ENCODE results near the gene CPM.
A peak's percentile ranks its signal among the peaks of the same experiment; 100 is the strongest.
"Not testable (repeated sequence)": the region's sequence is repeated elsewhere in the genome, so short reads cannot be mapped to it uniquely, and the experiment has no call there.

CPM gene

DNA sequence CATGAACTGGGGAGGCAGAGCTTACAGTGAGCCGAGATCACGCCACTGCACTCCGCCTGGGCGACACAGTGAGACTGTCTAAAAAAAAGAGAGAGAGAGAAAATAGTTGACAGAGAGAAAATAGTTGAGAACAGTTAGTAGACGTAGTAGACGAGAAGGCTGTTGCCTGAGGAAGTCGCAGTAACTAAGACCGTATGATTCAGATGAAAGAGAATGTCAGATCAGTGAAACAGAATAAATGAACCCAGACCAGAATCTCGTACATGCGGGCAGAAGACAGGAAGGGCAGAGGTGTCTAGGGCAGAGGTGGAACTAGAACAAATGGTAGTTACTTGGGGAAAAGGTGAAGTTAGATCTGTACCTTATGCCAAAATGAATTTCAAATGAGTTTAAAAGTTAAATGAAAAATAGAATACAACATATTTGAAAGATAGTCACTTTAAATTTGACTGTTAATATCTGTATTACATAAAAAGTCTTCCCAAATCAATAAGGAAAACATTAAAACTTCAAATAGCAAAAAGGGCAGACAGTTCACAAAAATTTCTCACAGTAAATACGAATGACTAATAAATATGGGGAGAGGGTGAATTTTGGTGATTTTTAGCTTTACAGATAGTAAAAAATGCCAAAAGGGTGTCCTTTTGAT lies 107.3 kb downstream of the CPM start:
- DNase-seq (ENCODE audit: low spot score): no peak

DNA sequence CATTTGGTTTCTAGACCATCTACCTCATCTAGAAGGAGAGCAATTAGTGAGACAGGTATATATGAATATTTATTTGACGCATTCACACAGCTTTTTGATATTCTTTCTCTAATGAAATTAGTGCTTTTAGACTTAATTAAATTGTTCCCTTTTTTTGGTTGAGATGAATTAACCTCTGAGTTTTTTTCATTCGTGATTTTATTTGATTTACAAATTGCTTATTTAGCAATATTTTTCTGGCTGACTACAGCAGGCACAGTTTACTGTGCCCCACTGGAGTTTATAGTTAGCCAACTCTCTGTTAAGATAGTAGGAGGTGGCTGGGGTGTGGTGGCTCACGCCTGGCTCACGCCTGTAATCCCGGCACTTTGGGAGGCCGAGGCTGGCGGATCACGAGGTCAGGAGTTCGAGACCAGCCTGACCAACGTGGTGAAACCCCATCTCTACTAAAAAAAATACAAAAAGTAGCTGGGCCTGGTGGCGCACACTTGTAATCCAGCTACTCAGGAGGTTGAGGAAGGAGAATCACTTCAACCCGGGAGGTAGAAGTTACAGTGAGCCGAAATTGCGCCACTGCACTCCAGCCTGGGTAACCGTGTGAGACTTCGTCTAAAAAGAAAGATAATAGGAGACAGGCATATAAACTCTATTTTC lies 108.2 kb downstream of the CPM start:
- DNase-seq (ENCODE audit: low spot score): no peak

DNA sequence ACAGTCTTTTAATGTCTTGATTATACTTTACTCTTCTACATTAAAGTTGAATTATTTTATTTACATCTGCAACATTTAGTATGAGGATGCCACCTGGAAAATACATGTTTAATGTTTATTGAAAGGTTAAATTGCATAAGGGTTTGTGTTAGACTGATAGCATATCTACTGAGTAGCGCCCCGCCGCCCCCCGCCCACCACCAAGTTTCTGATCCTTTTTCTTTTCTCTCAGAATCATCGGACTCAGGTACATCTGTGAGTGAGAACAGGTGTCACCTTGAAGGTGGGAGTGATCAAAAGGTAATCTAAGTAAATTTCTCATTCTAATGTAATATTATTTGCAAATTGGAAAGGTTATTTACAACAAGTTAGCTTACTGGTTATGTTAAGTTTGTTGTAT lies 108.8 kb downstream of the CPM start:
- DNase-seq (ENCODE audit: low spot score): no peak

DNA sequence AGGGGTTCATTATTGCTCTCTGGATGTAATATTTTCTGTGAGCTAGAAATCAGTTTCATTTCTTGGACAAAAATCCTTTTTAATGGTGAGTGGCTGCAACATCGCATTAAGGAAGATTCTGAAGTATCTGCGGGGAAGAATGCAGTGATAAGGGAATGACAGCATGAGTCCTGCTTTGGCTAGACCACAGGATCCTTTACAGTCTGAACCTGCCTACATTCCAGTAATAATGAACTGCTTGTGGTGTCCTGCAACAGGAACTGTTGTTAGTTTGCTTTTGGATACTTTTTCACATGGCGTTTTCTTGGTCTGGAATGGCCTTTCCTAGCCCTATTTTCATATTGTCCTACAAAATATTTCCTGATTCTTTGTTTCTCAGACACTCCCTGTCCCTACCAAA lies 109.3 kb downstream of the CPM start:
- DNase-seq (ENCODE audit: low spot score): no peak

DNA sequence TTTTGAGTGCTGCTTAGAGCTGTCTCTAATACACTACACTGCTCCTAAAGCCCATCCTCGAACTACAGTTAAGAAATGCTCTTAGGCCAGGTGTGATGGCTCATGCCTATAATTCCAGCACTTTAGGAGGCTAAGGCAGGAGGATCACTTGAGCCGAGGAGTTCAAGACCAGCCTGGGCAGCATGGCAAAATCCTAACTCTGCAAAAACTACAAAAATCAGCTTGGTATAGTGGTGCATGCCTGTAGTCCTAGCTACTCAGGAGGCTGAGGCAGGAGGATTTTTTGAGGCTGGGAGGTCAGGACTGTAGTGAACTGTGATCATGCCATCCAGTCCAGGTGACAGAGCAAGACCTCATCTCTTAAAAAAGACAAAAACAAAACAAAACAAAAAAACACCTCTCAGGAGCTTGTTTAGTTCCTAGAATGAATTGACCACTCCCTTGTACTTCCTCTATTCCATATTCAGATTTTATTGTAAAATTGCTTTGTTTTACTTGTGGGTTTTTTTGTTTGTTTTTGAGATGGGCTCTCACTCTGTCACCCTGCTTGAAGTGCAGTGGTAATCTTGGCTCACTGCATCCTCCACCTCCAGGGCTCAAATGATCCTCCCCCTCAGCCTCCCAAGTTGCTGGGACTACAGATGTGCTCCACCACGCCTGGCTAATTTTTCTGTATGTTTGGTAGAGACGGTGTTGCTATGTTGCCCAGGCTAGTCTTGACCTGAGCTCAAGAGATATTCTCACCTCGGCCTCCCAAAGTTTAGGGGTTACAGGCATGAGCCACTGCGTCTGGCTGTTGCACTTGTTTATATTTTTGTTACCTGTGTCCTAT lies 111.4 kb downstream of the CPM start:
- no peak for DNase-seq (ENCODE audit: low spot score)

DNA sequence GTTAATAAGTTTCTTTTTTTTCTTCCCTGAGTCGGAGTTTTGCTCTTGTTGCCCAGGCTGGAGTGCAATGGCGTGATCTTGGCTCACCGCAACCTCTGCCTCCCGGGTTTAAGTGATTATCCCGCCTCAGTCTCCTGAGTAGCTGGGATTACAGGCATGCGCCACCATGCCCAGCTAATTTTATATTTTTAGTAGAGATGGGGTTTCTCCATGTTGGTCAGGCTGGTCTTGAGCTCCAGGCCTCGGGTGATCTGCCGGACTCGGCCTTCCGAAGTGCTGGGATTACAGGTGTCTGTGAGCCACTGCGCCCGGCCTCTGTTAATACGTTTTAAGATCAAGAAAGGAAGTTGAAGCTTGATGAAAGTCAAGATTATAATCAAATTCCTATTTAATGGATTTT lies 113.5 kb downstream of the CPM start:
- not testable (repeated sequence) for DNase-seq (ENCODE audit: low spot score)

DNA sequence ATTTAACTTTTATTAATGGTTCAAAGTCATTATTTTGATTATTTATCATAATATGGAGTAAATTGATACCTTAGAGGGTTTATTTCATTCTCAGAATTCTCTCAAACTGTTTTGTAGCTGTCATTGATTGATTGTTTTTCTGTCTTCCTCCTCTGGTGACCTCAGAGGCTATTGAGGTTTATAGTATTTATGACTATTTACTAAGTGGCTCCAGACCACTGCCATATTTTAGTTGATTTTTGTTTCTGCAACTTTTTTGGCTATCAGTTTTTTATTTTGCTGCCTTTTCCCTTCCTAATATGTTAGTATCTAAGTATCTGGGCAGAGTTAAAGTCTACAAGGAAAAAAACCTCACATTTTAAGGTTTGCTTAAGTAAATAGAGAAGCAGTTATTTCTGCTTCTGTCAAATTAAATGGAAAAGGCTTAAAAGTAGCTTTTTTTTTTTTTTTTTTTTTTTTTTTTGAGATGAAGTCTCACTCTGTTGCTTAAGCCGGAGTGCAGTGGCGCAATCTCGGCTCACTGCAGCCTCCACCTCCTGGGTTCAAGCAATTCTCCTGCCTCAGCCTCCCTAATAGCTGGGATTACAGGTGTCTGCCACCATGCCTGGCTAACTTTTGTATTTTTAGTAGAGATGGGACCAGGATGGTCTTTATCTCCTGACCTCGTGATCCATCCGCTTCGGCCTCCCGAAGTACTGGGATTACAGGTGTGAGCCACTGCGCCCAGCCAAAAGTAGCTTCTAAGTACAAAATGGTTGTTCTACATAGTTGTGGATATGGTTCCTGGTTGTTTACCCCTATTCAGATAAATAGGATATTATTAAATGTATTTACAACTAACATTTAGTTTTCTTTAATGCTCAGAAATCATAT lies 116.8 kb downstream of the CPM start:
- DNase-seq (ENCODE audit: low spot score): no peak

DNA sequence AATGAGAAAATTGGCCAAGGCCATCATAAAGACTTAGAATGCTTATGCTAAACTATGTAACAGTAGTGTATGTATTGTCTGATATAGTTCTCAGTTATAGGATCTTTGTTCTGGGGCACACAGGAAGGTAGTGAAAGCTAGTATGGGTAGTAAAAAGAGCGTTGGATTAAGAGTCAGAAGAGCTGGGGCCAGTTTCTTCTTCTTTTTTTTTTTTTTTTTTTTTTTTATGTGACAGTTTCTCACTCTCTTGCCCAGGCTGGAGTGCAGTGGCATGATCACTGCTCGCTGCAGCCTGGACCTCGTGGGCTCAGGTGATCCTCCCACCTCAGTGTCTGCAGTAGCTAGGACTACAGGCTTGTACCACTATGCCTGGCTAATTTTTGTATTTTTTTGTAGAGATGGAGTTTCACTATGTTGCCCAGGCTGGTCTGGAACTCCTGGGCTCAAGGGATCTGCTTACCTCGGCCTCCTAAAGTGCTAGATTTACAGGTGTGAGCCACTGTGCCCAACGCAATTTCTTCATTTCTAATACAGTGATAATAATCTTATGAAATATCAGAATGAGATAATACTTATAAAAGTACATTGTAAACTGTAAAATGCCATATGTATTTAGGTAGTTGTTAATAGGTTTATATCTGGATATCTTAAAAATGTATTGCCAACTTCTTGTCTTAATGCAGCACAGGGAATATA lies 117.6 kb downstream of the CPM start:
- DNase-seq (ENCODE audit: low spot score): no peak

DNA sequence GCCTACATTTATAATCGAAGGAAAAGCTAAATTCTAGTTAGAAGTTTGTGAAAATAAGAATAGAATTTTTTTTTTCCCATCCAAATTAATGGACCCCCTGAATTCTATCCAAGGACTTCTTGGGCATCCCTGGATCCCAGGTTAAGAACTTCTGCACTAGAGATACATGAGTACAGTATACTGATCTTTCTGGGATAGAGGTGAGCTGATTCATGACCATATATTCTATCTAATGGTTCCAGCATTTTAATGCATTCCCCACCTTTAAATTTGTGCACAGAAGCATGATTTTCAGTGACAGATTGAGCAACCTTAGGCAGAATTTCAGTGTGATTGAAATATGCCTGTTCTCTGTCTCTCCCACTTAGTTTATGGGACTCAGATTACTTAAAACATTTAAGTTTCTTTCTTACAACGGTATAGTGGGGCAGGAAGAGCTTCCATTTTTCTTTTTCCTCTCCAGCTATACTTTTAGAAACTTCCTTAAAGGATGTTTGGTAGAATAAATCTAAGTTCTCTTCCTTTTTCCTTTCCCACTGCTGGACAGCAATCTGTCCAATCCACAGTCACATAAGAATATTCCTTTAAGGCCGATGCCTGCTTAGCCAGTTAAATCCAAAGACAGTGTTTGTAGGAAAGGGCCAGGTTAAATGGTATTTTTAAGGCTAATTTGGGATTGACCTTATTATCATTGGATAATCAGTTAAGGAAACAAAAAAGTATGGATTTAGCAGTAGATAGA lies 118.3 kb downstream of the CPM start:
- no peak for DNase-seq (ENCODE audit: low spot score)

DNA sequence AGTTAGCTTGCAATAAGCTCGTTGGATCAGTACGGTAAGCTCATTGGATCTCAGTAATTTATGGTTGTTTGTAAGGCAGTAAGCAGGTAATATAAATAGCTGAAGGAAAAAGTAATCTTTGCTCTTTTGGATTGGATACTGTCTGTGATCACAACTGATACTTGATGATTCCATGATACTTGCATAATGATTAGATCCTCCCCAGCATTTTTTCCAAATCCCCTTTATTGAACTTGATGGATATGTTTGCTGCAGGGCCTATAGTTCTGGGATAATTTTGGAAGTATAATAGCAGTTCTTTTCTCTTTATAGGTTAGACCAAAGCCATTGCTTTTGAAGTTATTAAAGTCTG lies 119.8 kb downstream of the CPM start:
- DNase-seq (ENCODE audit: low spot score): no peak

DNA sequence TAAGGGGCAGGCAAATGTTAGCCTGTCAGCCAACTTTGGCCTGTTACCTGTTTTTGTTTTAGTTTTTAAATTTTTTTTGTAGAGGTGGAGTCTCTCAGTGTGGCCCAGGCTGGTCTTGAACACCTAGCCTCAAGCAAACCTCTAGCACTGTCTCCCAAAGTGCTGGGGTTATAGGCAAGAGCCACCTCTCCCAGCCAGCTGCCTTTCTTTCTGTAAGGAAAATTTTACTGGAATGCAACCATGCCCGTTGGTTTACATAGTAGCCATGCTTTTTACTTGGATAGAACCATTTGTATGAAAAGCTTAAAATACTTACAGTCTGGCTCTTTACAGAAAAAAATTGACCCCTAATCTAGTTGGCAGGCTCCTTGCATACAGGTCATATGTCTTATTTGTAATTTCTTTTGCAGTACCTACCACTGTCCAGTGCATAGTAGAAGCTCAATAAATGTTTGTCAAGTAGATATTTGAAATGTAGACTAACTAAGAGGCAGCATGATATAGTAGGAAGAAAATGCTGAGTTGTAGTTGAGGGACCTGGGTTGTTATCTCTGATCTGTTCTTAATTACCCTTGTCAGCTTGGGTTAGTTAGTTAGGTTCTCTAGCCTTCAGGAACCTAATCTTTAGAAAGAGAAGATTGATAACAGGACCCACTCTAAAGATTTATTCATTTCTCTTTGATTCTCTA lies 120.3 kb downstream of the CPM start:
- no peak for DNase-seq (ENCODE audit: low spot score)

DNA sequence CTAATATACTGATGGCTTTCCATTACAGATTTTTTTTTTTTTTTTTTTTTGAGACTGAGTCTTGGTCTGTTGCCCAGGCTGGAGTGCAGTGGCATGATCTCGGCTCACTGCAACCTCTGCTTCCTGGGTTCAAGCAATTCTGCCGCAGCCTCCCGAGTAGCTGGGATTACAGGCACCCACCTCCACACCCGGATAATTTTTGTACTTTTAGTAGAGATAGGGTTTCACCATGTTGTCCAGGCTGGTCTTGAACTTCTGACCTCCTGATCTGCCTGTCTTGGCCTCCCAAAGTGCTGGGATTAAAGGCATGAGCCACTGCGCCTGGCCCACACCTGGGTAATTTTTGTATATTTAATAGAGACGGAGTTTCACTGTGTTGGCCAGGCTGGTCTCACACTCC lies 121.4 kb downstream of the CPM start:
- DNase-seq (ENCODE audit: low spot score): not testable (repeated sequence)

DNA sequence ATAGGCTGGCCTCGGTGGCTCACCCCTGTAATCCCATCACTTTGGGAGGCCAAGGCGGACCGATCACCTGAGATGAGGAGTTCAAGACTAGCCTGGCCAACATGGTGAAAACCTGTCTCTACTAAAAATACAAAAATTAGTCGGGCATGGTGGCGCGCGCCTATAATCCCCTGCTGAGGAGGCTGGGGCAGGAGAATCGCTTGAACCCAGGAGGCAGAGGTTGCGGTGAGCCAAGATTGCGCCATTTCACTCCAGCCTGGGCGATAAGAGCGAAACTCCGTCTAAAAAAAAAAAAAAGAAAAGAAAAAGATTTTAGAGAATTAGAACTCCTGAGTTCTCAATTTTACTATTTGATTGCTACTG lies 123.0 kb downstream of the CPM start:
- DNase-seq (ENCODE audit: low spot score): not testable (repeated sequence)

DNA sequence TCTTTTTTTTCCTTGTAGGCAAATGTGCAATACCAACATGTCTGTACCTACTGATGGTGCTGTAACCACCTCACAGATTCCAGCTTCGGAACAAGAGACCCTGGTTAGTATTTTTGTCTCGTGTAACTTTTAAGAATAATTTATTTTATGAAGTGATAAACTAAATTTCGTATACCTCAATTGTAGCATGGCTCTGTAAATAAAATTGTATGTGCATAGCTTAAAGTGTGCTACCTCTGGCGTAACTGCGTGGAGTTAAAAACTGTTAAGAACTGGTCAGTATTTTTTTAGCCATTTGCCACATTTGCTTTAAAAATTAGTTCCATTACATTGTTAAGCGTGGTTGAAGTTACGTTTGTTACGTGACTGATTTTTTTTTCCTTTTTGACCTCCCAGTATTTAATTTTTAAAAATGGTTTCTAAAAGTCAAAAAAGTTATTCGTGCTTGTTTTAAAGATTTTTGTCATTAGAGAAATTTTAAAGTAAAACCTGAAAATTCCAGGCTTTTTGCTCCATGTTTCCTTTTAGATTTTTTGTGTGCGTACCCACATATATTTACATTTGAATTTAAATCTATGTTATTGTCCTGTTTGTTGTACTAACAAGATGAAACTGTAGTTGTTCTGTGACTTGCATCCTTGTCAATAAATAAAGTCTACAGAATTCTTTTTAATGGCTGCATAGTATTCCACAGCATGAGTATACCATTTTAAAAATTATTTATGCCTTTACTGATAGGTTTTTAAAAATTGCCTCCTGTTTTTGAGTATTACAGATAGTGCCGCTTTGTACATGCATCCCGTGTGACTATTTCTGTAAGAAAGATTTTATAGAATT lies 123.6 kb downstream of the CPM start:
- DNase-seq (ENCODE audit: low spot score): no peak

DNA sequence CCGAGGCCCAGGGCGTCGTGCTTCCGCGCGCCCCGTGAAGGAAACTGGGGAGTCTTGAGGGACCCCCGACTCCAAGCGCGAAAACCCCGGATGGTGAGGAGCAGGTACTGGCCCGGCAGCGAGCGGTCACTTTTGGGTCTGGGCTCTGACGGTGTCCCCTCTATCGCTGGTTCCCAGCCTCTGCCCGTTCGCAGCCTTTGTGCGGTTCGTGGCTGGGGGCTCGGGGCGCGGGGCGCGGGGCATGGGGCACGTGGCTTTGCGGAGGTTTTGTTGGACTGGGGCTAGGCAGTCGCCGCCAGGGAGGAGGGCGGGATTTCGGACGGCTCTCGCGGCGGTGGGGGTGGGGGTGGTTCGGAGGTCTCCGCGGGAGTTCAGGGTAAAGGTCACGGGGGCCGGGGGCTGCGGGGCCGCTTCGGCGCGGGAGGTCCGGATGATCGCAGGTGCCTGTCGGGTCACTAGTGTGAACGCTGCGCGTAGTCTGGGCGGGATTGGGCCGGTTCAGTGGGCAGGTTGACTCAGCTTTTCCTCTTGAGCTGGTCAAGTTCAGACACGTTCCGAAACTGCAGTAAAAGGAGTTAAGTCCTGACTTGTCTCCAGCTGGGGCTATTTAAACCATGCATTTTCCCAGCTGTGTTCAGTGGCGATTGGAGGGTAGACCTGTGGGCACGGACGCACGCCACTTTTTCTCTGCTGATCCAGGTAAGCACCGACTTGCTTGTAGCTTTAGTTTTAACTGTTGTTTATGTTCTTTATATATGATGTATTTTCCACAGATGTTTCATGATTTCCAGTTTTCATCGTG lies 124.4 kb downstream of the CPM start:
- peak; percentile 78 for DNase-seq (ENCODE audit: low spot score)

DNA sequence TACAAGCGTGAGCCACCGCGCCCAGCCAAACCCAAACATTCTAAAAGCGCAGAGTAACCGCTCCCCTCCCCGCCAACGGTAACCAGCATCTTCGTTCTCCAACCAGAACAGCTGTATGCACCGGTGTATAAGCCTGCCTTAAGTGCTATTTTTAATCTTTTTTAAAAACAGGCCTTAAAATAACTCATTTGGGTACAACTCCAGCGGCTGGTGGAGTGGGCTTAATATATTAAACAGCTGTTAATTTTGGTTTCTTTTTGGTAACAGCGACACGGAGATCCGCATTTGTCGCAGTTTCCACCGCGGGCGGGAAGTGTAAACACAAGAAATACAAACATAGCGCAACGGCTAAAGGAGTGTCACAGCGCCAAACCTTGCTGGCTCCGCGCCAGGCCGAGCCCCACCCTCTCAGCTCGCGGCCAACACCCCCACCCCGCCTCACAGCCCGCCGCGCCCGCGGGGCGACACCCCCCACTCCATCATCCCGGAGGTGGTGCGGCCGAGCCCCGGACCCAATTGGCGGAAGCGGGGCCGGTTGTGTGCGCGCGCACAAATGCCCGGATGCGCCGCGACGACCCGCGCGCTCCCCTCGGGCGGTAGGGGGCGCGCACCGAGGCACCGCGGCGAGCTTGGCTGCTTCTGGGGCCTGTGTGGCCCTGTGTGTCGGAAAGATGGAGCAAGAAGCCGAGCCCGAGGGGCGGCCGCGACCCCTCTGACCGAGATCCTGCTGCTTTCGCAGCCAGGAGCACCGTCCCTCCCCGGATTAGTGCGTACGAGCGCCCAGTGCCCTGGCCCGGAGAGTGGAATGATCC lies 125.2 kb downstream of the CPM start, which contains the start of gene MDM2:
MDM2 (plus strand) TSS at position 602 of the 812 bp plus-strand sequence. CDS start 301 bp downstream, outside the sequence.
- DNase-seq (ENCODE audit: low spot score): peak; percentile 98

DNA sequence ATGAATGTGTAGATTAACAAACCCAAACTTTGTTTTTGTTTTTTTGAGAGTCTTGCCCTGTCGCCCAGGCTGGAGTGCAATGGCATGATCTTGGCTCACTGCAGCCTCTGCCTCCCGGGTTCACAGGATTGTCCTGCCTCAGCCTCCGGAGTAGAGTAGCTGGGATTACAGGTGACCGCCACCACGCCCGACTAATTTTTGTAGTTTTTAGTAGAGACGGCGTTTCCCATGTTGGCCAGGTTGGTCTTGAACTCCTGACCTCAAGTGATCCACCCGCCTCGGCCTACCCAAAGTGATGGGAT lies 125.7 kb downstream of the CPM start:
- DNase-seq (ENCODE audit: low spot score): not testable (repeated sequence)

Measured in iPS-NIHi11 (cell line).